Kidney (tissue), 14 donors: ENCODE data around the gene CTSW. TPM values are rescaled to one million over a fixed set of nuclear protein-coding genes. Genes with fewer than 3 reads are reported as not detected.
A peak's percentile ranks its signal among the peaks of the same experiment; 100 is the strongest.

Source experiments
- DNase-seq, 5 donors: peaks; one replicate each; pipeline ENCODE4 v3.0.0-alpha.2; 2013 to 2020
- FAIRE-seq: peaks from 2 replicates; lab custom pipeline; 2012; peaks lifted over from hg19 to GRCh38; lab: Jason Lieb, UNC
- H3K27ac ChIP-seq, 2 donors: one replicate each; pipeline ENCODE4 v1.7.0; 2013; ENCODE audit warnings: low read depth in 2 of 2, low read length in 2 of 2, inconsistent platforms in 1 of 2
- H3K27me3 ChIP-seq: one replicate; pipeline ENCODE4 v1.7.1; 2013; ENCODE audit warnings: low read length, inconsistent platforms; ENCODE audit not compliant: control insufficient read depth, insufficient read depth
- H3K36me3 ChIP-seq, 3 donors: one replicate each; pipeline versions ENCODE4 v1.7.0 to v1.7.1; 2013; ENCODE audit warnings: low read length in 3 of 3, control low read depth in 1 of 3, inconsistent platforms in 1 of 3; ENCODE audit not compliant: insufficient read depth in 3 of 3, control insufficient read depth in 2 of 3
- H3K4me1 ChIP-seq, 3 donors: one replicate each; pipeline versions ENCODE4 v1.7.0 to v1.7.1; 2013; ENCODE audit warnings: low read length in 3 of 3, inconsistent platforms in 1 of 3, low read depth in 1 of 3; ENCODE audit not compliant: control insufficient read depth in 2 of 3, insufficient read depth in 2 of 3
- H3K4me3 ChIP-seq, 3 donors: one replicate each; pipeline versions ENCODE4 v1.7.0 to v1.8.1; 2013; ENCODE audit warnings: low read length in 3 of 3, control low read depth in 1 of 3, inconsistent platforms in 1 of 3
- H3K9ac ChIP-seq, 3 donors: one replicate each; pipeline versions ENCODE4 v1.7.0 to v1.7.1; 2013; ENCODE audit warnings: low read length in 3 of 3, control low read depth in 1 of 3, inconsistent platforms in 1 of 3
- H3K9me3 ChIP-seq, 3 donors: one replicate each; pipeline versions ENCODE4 v1.7.0 to v1.7.1; 2013; ENCODE audit warnings: low read length in 3 of 3, control low read depth in 1 of 3, inconsistent platforms in 1 of 3; ENCODE audit not compliant: control insufficient read depth in 2 of 3, insufficient read depth in 1 of 3
- CTCF ChIP-seq: IDR thresholded peaks from 3 replicates; pipeline ENCODE4 v1.5.1; 2012; ENCODE audit warnings: mild to moderate bottlenecking, moderate library complexity, borderline replicate concordance; ENCODE audit not compliant: insufficient read depth; ENCODE audit errors: extremely low read depth
- intact Hi-C: fragments of 100-400 bp; cut with DNase I; formaldehyde crosslinking; loops from one replicate; pipeline ENCODE4 v1.11.1; 2022
- polyA plus RNA-seq: library from polyadenylated mRNA; stranded (reverse); fragments of 350-450 nt; fragmentation: Illumina TruSeq; extraction: RNeasy Lipid Tissue Mini Kit (QIAGEN cat#74804); gene quantifications from one replicate; pipeline ENCODE4 v1.2.3, GENCODE V29; 2014; ENCODE audit warnings: low read depth, low replicate concordance; ENCODE audit not compliant: insufficient read depth
- total RNA-seq: library from RNA; stranded (reverse); fragmentation: NEBNext Ultra II Directional; extraction: Animal tissue kit (Norgen Biotek cat#: 25700); gene quantifications from one replicate; pipeline ENCODE4 v1.2.1, GENCODE V29; 2021
- donor health status: control.
- donor health status: control.
- donor health status: control.
- donor health status: control.
- donor health status: control.
- donor health status: DM: yes; HTN: yes; CAD: no.
- donor health status: Normal renal cell carcinoma (clear cell type).

CTSW gene
- total and polyA plus RNA-seq, 2 donors from 2014 or later, result 1.3 to 3.9 TPM

DNA sequence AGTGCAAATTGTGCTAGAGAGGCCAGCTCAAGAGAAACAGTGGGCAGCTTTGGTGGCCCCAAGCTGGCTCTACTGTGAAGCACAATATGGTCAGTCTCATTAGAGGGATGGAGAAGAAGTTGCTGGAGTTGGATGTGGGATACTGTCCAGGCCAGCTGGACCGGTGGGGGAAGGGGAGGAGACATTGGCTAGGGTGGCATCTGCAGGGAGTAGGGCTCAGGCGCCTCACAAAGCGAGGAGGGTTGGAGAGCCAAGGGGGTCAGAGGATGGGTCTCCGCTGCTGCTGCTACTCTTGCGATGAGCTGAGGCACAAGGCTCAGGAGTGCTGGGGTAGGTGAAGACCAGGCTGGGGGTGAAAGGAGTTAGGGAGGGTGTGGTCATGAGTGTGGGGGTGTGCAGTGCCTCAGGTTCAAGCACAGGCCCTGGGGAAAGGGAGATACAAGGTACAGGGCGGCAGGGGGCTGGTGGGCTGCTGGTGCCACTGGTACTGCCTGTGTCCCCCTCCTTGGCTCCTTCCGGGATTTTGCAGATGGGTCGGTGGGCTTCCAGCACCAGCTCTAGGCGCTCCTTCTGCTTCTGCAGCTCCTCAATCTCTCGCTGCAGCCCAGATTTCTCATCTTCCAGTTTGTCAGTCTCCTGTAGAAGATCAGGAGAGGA, 13.2 kb downstream of the CTSW start:
- Histone ChIP-seq H3K9ac (no peak overlapping the region), H3K4me1 (peaks cover 0 to 30% (median 0%) of the 10 kb centered on the region in 3 donors), H3K27ac (peak overlapping the region in 1 of 2 donors; percentile 17), H3K9me3 (no peaks in the 10 kb centered on the region), H3K27me3 (no peaks in the 10 kb centered on the region), H3K4me3 (peak overlapping the region in 1 of 3 donors; percentile 71), H3K36me3 (no peaks in the 10 kb centered on the region)
- peak in 1 of 5 donors; percentile 50 for DNase-seq
- intact Hi-C loops, result no loop called here
- no peak for FAIRE-seq
- TF ChIP-seq CTCF, result no peak

DNA sequence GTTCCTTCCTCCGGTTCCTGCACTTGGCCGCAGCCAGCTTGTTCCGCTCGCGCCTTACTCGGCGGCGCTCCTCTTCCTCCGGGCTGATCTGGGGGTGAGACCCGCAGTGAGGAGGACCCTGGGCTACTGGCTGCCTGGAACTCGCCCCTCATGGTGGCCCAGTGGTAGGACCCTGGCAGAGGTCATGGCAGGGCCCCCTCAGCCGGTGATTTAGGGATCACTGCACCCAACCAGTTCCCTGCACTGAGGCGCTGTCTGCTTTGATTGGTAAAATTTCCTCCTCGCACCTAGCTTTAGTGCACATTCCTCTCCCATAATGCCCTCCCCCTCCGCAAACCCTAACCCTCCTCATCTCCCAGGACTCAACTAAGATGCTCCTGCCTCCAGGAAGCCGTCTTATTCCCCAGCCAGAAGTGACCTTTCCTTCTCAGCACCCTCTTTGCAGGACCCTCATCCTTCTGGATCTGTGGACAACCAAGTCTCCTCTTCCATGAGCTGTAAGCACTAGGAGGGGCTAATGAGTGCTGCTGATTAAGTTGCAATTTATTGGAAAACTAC, 14.5 kb downstream of the CTSW start:
- peak overlapping the region in 1 of 2 donors; percentile 82 for H3K27ac ChIP-seq
- peaks cover 8% of the 10 kb centered on the region for H3K27me3 ChIP-seq
- no peak for TF ChIP-seq CTCF
- no peak for FAIRE-seq
- H3K36me3 ChIP-seq, result no peaks in the 10 kb centered on the region
- H3K4me3 ChIP-seq, result no peak overlapping the region
- H3K9ac ChIP-seq, result no peak overlapping the region
- H3K9me3 ChIP-seq, result no peaks in the 10 kb centered on the region
- H3K4me1 ChIP-seq, result peaks cover 0 to 23% (median 0%) of the 10 kb centered on the region in 3 donors
- peak in 1 of 5 donors; percentile 86 for DNase-seq
- intact Hi-C loops, result no loop called here

DNA sequence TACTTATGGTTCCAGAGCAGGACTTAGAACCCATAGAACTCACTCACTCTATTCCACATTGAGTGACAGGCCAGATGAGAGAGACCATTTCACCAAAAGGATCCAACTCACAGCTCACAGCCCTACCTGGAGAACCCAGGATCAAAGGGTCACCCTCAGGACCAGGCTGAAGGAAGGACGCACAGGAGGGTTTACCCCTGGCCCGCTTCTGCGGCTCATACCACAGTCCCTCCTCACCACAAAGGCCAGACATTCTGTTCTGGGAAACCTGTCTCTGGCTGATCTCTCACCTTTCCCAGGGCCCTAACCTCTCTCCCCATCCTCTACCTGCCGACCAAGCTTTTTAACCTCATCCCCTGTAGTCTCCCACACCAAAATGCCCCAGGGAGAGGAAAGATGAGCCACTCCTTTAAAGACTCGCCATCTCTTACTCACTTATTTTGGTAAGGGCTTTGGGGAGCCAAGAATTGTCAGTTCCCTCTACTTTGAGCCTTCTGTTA, 15.9 kb downstream of the CTSW start:
- no peak for TF ChIP-seq CTCF
- H3K4me1 ChIP-seq, result peaks cover 0 to 21% (median 3%) of the 10 kb centered on the region in 3 donors
- intact Hi-C loops, result no loop called here
- peaks cover 12% of the 10 kb centered on the region for H3K27me3 ChIP-seq
- no peak for DNase-seq
- no peaks in the 10 kb centered on the region for H3K9me3 ChIP-seq
- no peak overlapping the region for H3K27ac ChIP-seq
- FAIRE-seq, result no peak
- no peak overlapping the region for H3K4me3 ChIP-seq
- H3K9ac ChIP-seq, result no peak overlapping the region
- H3K36me3 ChIP-seq, result no peaks in the 10 kb centered on the region
